Prostate gland (tissue), 2 donors: ENCODE results near the gene FBXL16. TPM values are rescaled to one million over a fixed set of nuclear protein-coding genes. Genes with fewer than 3 reads are reported as not detected.

Experiments used
- DNase-seq: peaks from one replicate; pipeline ENCODE4 v3.0.0-alpha.2; 2019; ENCODE audit warnings: low spot score
- H3K27ac ChIP-seq, 2 donors: fragments of 200-600 bp; sonication (generic); 2 replicates each; pipeline ENCODE4 v1.5.1; 2017 to 2019
- H3K27me3 ChIP-seq: fragments of 200-600 bp; sonication (generic); replicated peaks from 2 replicates; pipeline ENCODE4 v1.5.1; 2019; ENCODE audit not compliant: insufficient read depth
- H3K36me3 ChIP-seq, 2 donors: fragments of 200-600 bp; sonication (generic); 1 replicate in 1 of 2; 2 replicates in 1 of 2; pipeline versions ENCODE4 v1.5.1 to v1.8.1; 2017 to 2019
- H3K4me1 ChIP-seq: fragments of 200-600 bp; sonication (generic); replicated peaks from 2 replicates; pipeline ENCODE4 v1.5.1; 2019
- H3K4me3 ChIP-seq, 2 donors: fragments of 200-600 bp; sonication (generic); 2 replicates each; pipeline ENCODE4 v1.5.1; 2017 to 2019
- H3K9me3 ChIP-seq: fragments of 200-600 bp; sonication (generic); 2 replicates; pipeline ENCODE4 v1.5.1; 2017
- POLR2A ChIP-seq: fragments of 450-650 bp; IDR thresholded peaks from one replicate; pipeline ENCODE4 v1.6.1; 2016; ENCODE audit warnings: antibody characterized with exemption, mild to moderate bottlenecking
- POLR2AphosphoS5 ChIP-seq: sonication (generic); formaldehyde crosslinking; IDR thresholded peaks from one replicate; pipeline ENCODE4 v1.6.1; 2017; ENCODE audit warnings: antibody characterized with exemption
- WGBS: methylation state at CpG from one replicate; pipeline ENCODE4 v1.1.5; 2018; 5-methylcytosine and 5-hydroxymethylcytosine counted together
- intact Hi-C: fragments of 100-400 bp; cut with DNase I; formaldehyde crosslinking; loops from one replicate; pipeline ENCODE4 v1.14.2; 2022
- total RNA-seq, 2 donors: library from RNA; depleted of rRNA; stranded (reverse); fragments of >200 nt; gene quantifications; one replicate each; pipeline ENCODE4 v1.1.0, GENCODE V29; 2016
- TF ChIP-seq, protein P1 (sequence below), 4 experiments: fragments of 200-600 bp in 2 of 4; fragments of 450-650 bp in 2 of 4; sonication (generic) in 2 of 4; IDR thresholded peaks; 1 replicate in 3 of 4; 2 replicates in 1 of 4; pipeline ENCODE4 v1.5.1; 2016 to 2019; ENCODE audit warnings: antibody characterized with exemption in 4 of 4, mild to moderate bottlenecking in 2 of 4, moderate library complexity in 2 of 4

Gene FBXL16
- total RNA-seq, 2 donors from 2014 or later = 6.1 to 9.1 TPM

GRCh38 chr16:675884-676564, 29.6 kb downstream of the FBXL16 start:
- Histone ChIP-seq H3K27ac (peak overlapping the region in 1 of 2 donors; percentile 33), H3K27me3 (no peaks in the 10 kb centered on the region), H3K4me1 (peaks cover 1% of the 10 kb centered on the region), H3K36me3 (peaks cover 14 to 27% of the 10 kb centered on the region in 2 donors), H3K4me3 (peak overlapping the region; percentile 8 to 18), H3K9me3 (no peaks in the 10 kb centered on the region)
- intact Hi-C loops = no loop called here
- TF ChIP-seq, protein P1, sequence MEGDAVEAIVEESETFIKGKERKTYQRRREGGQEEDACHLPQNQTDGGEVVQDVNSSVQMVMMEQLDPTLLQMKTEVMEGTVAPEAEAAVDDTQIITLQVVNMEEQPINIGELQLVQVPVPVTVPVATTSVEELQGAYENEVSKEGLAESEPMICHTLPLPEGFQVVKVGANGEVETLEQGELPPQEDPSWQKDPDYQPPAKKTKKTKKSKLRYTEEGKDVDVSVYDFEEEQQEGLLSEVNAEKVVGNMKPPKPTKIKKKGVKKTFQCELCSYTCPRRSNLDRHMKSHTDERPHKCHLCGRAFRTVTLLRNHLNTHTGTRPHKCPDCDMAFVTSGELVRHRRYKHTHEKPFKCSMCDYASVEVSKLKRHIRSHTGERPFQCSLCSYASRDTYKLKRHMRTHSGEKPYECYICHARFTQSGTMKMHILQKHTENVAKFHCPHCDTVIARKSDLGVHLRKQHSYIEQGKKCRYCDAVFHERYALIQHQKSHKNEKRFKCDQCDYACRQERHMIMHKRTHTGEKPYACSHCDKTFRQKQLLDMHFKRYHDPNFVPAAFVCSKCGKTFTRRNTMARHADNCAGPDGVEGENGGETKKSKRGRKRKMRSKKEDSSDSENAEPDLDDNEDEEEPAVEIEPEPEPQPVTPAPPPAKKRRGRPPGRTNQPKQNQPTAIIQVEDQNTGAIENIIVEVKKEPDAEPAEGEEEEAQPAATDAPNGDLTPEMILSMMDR (IDR thresholded peaks at IDR 0.05) = no peak
- TF ChIP-seq POLR2AphosphoS5 = no peak
- TF ChIP-seq POLR2A = no peak
- DNase-seq = no peak
- 34% methylated on average over 9 of the region's 25 CpGs for WGBS

DNA sequence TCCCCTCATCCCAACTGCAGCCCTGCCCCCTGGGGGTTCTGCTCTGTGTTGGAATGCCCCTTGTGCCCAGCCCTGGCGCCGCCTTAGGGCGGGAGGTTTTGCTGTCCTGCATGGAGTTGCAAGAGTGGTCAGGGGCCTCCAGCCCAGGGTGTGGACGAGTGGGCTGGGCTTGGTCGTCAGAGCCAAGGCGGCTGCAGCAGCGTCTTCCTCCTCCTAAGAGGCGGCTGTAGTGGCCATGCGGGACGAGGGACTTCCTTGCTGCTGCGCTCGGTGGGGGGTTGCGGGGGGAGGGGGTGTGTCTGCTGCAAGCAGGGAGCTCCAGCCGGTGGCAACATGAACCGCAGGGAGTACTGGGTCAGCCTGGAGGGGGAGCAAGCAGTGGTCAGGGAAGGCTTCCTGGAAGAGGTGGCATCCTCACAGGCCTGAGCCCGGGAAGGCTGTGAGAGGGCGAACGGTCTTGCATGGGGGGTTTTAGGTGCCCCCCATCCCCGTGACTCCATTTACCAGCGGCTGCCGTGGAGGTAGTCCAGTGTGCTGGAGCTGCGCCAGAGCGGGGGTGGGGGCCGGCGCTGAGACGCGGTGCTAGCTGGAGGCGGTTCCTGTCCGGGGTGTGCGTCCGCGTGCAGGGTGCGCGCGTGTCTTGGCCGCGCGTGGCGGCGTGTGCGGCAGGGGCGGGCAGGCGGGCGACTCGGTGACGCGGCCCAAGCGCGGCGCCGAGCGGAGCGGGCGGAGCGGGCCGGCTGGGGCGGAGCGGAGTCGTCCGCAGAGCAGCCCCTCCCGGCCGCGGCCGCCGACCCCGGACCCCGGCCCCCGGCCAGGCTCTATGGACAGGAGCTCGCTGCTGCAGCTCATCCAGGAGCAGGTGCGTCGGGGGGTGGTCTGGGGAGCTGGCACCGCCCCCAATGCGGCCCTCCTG, 30.4 kb downstream of the FBXL16 start, which contains the start of gene RHBDL1:
Gene RHBDL1, plus strand, starts transcription at position 704 of the 916 bp plus-strand sequence. Its CDS starts 120 bp downstream, at position 824.
- Histone ChIP-seq H3K36me3 (peaks cover 17 to 35% of the 10 kb centered on the region in 2 donors), H3K4me1 (no peaks in the 10 kb centered on the region), H3K4me3 (peak within 1 kb of the TSS; percentile 8 to 18), H3K27ac (peak within 1 kb of the TSS in 1 of 2 donors; percentile 33), H3K9me3 (no peaks in the 10 kb centered on the region), H3K27me3 (no peaks in the 10 kb centered on the region)
- WGBS = 13% methylated on average over 47 of the region's 73 CpGs
- no peak for DNase-seq
- TF ChIP-seq POLR2AphosphoS5 = no peak
- TF ChIP-seq, protein P1 (IDR thresholded peaks at IDR 0.05) = no peak
- intact Hi-C loops = no loop called here

DNA sequence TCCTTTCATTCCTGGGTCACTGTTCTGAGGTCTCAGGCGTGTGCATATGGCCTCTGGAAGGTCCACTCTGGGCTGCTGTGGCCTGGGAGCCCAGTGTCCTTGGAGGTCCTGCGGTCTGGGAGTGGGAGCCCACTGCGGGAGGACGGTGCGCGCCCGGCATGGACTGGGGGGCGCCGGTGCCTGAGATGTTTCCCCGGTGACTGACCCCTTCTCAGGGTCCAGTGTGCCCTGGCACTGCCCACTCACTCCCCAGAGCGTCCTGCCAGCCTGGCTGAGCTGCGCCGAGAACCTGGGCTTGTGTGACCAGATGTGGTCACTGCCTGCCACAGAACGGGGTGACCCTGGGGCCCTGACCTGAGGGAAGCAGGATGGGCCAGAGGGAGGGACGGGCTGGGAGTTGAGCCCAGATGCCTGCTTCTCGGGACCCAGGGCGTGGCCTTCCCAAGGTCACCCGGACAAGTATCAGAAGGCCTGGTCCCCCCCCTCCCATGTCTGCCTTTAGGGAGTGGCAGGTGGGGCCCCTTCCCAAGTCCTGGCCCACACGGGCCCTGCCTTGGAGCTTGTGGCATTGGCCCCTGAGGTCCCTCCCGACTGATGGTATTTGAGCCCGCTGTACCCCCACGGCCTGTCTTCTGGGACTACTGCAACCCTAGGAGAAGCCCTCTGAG, 31.3 kb downstream of the FBXL16 start:
- intact Hi-C loops = no loop called here
- WGBS = 89% methylated on average over 19 of the region's 22 CpGs
- Histone ChIP-seq H3K27ac (no peak overlapping the region), H3K4me1 (no peaks in the 10 kb centered on the region), H3K27me3 (no peaks in the 10 kb centered on the region), H3K9me3 (no peaks in the 10 kb centered on the region), H3K4me3 (no peak overlapping the region), H3K36me3 (peaks cover 17 to 37% of the 10 kb centered on the region in 2 donors)
- DNase-seq = no peak
- TF ChIP-seq POLR2A (no peak), POLR2AphosphoS5 (no peak)
- TF ChIP-seq, protein P1 (IDR thresholded peaks at IDR 0.05) = no peak

- Histone ChIP-seq H3K9me3 (no peaks in the 10 kb centered on the region), H3K36me3 (peaks cover 17 to 37% of the 10 kb centered on the region in 2 donors), H3K4me3 (no peak overlapping the region), H3K27ac (no peak overlapping the region), H3K27me3 (no peaks in the 10 kb centered on the region), H3K4me1 (peaks cover 7% of the 10 kb centered on the region)
- TF ChIP-seq, protein P1 (IDR thresholded peaks at IDR 0.05) = no peak
- TF ChIP-seq POLR2AphosphoS5 (no peak), POLR2A (no peak)
- DNase-seq = no peak
- intact Hi-C loops = no loop called here
- 90% methylated on average over 18 of the region's 18 CpGs for WGBS
Observed at GRCh38 chr16:673399-673991, 32.1 kb downstream of the FBXL16 start.
